ENCODE data around the gene KIAA1671.

DNA sequence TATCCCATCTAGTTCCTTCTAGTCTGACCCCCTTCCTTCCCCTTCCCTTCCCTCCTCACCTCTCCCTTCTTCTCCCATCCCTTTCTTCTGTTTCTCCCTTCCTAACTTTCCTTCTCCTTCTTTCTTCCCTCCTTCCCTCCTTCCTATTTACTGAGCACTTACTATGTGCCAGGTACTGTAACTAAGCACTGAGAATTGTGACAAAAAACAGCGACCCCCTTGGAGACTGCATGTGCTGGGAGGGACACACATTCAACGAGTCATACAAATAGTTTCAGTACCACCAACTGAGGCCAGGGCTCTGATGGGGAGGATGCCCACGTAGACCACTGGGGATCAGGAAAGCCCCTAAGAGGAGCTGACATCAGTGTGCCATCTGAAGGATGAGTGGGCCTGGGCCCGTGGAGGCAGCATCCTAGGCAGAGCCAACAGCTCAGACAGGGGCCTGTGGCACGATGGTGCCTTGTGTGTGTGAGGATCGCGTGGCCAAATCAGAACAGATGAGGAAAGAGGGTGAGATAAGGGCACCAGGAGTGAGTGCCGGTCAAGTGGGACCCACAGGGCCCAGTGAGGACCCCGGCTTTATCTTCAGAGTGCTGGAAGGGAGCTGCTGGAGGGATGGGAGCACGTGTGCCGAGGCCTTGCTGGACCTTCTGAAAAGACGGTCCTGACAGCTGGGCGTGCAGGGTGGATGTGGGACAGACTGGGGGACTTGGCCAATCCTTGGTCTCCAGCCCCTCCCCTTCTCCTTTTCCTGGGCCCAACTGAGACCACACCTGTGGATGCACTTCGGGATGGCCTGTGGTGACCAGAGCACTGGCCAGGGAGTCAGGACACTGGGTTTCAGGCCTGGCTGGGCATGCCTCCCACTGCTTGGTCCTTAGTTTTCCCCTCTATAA, 208.8 kb downstream of the KIAA1671 start:
- TF ChIP-seq POLR2AphosphoS5 (IDR thresholded peaks at IDR 0.05) (no peak), EP300 (IDR thresholded peaks at IDR 0.05) (no peak), POLR2A (IDR thresholded peaks at IDR 0.05; ENCODE audit: low read depth) (no peak)
- TF ChIP-seq, protein P1, sequence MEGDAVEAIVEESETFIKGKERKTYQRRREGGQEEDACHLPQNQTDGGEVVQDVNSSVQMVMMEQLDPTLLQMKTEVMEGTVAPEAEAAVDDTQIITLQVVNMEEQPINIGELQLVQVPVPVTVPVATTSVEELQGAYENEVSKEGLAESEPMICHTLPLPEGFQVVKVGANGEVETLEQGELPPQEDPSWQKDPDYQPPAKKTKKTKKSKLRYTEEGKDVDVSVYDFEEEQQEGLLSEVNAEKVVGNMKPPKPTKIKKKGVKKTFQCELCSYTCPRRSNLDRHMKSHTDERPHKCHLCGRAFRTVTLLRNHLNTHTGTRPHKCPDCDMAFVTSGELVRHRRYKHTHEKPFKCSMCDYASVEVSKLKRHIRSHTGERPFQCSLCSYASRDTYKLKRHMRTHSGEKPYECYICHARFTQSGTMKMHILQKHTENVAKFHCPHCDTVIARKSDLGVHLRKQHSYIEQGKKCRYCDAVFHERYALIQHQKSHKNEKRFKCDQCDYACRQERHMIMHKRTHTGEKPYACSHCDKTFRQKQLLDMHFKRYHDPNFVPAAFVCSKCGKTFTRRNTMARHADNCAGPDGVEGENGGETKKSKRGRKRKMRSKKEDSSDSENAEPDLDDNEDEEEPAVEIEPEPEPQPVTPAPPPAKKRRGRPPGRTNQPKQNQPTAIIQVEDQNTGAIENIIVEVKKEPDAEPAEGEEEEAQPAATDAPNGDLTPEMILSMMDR (IDR thresholded peaks at IDR 0.05) = no peak

All from esophagus muscularis mucosa (tissue), 4 donors.